NK-92 (cell line): ENCODE data around the gene GPC6.

Source experiments
- DNase-seq: peaks from one replicate; lab custom pipeline; 2025; ENCODE audit not compliant: unreplicated experiment; lab: John Stamatoyannopoulos, UW

The GPC6 gene

DNA sequence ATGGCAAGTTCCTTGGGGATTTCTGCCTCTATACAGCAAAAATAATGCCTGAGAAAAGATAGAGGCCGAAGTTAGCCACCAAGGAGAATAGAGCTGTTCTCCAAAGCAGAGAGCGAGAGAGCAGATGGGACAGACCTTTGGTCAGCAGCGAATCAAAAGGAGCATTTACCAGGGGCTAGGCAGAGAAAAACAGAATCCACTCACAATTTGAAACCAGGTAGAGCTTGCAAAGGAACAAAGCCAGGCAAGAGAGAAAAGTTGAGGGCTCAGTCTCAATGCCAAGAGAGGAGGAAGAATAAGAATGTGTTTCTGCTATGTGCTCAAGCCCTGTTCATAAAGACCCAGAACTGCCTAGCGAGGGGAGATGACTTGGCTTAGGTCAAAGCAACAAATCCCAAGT, 1140.1 kb downstream of the GPC6 start:
- no peak for DNase-seq

DNA sequence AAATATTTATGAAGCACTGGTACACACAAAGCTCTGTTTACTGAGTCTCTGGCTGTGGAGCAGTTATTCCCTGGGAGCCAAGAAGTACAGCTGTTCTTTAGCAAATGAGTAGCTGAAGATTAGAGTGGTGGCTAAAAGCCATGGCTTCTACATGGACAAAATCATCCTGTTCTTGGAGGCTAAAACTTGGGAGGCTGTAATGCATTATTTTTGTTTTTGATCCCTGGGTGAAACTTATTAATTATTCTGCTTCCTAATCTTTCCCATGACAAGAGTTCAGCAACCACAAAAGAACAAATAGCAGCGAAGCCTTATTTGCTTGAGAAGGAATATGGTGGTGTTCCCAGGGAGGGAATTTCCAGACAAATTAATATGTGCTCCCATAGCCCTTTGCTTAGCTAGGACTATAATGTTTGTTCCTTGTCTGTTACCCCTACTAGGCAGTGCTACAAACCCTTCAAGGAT, 1143.4 kb downstream of the GPC6 start:
- no peak for DNase-seq

DNA sequence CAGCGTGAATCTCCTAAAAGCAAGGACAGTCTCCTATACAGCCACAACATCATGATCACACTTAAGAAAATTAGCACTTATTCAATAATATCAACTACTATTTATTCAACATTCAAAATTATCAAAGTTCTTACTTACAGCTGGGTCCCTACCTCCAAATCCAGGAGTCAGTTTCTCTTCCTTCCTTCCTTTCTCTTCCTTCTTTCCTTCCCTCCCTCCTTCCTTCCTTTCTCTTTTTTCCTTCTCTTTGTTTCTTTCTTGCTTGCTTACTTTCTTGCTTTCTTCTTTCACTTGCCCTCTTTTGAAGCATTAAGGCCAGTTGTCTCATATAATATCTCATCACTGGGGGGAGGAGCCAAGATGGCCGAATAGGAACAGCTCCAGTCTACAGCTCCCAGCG, 1145.2 kb downstream of the GPC6 start:
- no peak for DNase-seq

DNA sequence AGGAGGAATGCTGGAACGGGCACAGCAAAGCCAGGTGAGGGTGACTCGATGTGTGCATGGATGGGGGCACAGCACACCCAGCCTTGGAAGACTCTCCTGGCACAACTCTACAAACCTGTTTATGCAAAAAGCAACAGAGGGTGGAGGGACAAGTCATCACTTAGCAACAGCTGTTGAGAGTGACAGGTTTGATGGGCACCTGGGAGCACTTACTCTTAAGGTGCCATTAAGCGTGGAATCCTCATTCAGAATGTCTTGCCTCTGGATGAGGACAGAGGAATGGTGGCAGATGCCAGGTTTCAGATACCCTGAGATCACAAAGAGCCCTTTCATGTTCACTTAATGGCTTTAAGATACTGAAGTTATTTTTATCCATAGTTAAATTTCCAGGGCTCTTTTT, 1155.9 kb downstream of the GPC6 start:
- DNase-seq = no peak

DNA sequence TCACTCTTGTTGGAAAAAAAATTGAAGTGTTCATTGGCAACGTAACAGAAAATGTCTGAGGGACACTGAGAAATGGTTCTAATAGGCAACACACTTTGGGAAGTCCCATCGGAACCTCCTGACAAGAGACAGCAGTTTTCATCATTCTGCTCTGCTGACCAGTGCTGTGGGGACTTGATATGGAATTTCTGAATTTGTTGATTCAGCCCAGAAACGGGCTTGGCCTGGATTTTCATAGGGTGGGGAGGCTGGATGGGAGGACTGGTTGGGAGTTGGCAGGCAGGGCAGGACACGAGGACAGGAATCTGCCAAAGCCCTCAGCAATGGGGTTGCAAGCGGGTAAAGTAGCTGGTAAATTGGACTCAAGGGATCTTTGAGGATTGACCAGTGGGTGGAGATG, 1156.4 kb downstream of the GPC6 start:
- DNase-seq = no peak

DNA sequence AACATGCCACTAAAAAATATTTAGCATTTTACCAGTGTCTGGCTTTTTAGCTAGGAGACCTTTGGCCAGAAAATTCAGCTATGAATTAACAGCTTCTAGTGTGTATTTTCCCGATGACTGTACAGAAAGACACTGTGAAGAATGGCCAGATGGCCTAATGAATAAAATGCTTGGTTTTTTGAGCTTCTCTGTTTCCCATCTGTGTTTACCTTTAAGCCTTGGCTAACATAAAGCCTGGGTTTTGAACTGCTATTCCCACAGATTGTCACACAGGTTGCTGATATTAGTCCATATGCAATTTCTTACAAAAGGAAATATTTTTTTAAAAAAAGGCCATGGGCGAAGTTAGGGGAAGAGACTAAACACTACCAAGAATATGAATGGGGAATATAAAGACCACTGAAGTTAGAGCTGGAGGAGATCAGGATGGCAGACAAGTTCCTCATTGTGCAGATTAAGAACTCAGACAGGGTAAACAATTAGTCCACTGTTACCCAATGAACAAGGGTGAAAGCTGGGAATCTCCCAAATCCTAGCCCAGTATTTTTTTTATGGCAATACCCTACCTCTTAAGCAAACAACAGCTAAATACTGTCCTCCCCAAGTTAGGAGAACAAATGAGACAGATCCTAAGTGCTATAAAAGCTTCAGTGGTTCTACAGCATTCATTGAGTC, 1157.8 kb downstream of the GPC6 start:
- no peak for DNase-seq

DNA sequence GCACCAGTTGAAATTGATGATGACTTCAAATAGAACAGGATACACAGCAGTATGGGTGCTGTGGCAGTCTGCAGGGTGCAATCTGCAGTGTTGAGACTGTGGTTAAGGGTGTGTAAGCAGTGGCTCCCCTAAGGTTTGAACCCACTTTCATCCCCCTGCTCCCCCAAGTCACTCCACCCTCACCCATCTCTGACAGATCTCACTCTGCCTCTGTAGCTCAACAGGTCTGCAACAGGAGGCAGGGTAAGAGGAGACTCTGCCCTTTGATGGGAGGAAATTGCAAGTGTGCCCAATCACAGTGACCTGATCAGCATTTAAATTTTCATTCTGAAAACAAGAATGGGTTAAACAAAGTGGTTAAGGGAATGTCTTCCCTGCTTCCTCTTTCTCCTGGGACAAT, 1160.4 kb downstream of the GPC6 start:
- no peak for DNase-seq

DNA sequence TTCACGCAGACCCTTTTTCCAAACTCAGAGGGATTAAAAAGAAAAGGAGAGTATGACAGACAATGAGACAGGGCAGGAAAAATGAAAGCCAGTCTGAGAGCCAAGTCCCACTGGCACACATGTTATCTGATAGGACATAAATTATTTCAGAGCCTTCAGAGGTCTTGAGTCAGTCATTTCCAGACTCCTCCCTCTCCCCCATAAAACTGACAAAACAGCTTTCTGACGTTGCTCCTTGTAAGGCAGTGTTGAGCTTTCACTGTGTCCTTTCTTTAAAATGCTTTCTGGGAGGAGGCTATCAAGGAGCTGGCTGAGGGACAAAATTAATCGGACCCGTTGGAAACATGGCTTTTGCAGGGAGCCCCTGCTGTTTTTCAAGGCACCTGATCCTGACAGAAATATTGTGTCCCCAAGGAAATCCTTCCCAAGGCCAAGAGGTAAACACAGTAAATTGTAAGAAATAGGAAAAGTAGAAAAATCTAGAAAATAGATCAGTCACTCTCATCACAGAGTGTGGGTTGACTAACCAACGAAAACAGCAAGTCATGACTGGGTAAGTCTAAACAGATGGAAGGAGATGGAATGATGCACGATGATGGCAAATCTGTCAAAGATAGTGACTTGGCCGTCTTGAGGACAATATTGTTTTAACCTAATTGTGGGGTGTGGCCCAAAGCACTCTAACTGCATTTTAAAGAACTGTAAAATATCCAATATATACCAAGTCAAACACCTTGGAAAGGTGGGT, 1163.2 kb downstream of the GPC6 start:
- no peak for DNase-seq

DNA sequence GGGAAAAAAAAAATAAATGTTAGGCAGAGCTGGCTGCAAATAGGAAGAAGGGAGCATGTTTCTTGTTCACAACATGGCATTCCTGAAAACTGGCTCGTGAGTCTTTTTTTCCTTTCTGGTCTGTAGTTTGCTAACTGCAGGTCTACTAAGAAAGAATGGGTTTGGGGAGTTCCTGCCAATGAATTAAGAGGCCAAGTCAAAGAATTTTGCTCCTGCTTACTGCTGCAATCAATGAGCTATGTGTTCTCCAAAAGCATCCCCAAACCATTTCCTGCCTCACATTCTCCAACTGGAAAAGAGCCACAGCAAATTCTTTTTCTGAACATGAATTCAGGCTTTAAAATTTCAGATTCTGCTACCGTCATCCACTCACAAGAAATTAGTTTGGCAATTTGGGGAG, 1164.3 kb downstream of the GPC6 start:
- DNase-seq = no peak

DNA sequence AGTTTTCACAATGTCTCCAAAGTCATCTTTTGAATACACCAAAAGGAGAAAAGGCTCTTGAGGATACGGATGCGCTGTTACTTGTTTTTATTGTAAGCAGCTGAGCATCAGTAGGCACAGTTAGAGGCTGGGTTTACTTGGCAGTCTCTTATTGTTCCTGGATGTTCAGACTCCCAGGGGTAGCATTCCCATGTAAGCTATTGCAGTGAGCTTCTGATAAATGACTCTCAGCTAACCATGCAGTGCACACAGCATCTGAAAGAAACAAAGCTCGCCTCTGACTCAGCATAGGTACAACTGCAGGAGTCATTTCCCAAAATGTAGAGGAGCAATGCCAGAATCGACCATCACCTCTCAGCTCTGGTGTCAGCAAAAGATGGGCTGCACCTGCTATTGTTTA, 1168.1 kb downstream of the GPC6 start:
- no peak for DNase-seq

DNA sequence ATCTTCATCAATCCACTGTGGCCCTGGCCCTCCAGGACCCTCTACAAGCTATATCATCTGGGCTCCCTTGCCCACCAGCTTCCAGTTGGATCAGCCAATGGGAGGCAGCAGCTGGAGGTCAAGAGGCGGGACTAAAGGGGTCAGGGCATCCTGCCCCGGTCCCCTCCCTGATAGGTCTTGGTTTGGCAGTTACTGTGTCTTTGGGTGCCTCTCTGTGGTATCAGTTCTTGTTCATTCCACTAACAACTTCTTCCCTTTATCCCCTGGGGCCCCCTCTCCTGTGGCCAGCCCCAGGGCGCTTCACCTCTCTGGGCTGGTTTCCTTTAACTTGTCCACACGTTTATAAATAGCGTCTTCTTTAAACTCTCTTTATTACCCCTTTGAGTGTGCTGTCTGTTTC, 1169.3 kb downstream of the GPC6 start:
- no peak for DNase-seq

DNA sequence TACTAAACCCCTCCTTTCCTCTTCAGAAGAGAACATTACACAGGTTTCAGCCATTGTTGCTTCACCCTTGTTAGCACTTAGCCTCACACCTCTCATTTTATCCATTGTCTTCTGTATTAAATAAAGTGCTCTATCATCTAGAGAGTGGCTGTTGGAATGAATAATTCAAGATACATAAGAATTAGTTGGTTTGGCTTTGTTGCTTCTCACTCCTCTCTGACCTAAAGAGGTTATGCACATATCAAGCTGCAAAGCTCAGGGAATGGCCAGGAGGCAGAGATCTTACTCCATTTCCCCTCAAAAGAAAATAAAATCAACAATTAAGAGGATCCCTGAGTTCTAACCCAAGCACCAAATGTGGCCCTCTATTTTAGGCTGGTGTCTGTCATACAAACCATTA, 1173.2 kb downstream of the GPC6 start:
- no peak for DNase-seq

DNA sequence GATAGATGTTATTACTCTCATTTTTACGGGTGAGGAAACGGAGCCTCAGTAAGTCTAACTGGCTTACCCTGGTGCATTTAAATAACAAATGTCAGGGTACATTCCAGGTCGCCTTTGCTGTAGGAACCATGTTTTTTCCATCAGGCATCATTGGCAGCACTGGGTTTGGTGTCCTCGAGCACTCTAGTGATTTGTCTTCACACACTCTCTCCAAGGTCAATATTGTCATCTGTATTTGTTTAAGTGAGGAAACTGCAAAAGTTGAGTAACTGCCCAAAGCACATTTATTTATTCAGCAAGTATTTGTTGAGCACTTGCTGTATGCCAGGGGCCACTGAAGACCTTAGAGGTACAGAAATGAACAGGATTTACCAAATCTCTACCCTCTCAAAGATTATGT, 1174.3 kb downstream of the GPC6 start:
- DNase-seq = no peak

DNA sequence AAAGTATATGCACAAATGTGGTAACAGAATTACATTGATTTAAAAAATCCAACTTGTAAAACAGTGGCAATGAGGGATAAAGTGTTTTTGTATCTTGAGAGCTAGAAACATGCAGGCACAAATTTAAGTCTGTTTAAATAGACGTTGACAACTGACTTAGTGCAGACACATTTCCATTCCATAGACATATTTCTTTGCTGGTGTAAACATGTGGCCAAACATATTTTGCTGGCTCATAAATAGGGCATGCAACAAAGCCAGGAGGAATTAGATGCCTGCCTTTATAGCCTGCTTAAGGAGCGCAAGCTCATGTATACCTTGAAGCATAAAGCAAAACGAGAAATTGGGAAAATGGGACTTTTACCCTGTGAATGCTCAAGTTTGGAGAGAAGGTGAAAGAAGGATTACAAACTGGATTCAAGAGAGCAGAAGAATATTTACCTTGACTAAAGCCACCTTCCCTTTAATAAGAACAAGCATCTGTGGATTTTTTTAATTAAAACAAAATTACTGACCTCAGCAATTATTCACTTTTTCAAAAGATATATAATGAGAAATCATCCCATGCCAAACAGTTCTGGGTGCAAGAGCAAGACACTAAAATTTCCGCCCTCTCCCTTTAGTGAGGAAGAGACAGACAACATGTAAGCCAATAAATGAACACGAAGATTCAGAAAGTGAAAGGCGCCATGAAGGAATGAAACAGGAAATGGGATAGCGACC, 1181.9 kb downstream of the GPC6 start:
- DNase-seq = no peak

DNA sequence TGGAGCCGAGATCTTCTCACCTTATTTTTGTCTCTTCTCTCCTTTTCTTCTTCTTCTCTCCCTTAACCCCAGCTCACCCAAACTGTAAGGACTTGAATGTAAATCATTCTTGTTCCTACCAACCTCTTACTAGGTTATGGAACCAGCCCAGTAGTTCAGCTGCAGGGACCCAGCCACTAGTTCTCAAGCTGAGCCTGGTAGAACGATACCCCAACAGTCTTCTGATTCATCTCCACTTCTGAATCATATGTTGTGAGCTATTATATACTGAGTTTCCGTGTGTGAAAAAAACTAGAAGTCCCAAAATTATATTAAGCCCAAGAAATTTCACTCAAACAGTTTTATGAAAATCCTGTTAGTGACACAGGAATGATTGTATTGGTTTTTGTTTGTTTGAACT, 1185.1 kb downstream of the GPC6 start:
- no peak for DNase-seq

DNA sequence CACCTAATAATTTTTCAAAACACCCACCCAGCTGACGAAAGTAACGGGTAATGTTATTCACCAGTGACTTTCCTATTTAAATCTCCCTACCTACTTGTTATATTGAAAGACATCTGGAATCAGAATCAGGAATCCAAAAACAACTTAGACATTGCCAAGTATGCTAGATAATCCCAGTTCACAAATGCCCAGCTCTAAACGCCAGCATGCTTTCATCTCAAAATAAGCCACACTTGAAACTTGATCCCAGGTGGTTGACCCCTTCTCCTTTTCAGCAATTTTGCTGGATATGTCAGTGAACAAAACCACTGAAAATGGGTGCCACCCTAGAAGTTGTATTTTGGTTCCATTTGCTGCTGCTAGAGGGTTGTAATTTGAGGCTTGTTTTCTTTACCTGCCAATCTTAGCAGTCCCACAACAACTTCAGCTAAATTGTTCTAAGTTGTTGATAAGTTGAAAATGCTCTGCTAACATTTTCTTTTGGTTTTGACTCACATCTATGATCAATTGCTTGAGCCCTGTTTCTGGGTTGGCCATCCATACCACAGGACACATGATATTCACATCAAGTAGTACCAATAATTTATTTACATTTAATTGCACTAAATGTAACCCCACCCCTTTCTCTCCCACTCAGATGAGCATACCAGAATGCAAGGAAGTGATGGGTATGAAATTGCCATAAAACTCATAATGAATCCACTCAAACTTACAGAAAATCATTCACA, 1186.4 kb downstream of the GPC6 start:
- no peak for DNase-seq

DNA sequence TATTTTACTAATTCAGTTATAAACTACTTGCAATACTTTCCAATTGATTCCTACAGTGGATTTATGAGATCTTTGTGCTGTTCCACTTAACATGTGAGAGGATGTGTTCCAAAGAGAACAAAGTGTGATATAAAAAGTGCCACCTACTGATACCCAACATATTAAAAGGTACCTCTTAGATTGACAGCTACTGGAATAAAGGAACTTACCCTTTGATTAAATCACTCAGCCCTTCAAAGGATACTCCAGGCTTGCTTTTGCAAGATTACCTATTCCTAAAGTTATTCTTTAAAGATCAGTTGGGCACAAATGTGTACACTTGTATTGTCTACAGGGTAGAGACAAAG, 1187.0 kb downstream of the GPC6 start:
- no peak for DNase-seq

DNA sequence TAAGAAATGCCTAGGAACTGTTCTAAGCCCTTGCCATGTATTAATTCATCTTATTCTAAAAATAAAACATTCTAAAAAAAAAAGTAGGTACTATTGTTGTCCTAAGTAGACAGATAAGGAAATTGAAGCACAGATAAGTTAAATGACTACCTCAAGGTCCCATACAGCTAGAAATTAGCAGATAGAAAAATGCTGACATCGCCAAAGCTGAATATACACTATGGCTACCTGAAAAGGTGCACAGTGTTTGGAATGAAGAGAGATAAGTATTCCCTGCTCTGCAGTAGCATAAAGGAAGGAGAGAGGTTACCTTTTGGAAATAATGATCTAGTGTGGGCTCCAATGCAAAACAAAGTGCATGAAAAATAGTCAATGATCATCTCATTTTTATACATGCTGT, 1187.5 kb downstream of the GPC6 start:
- no peak for DNase-seq

DNA sequence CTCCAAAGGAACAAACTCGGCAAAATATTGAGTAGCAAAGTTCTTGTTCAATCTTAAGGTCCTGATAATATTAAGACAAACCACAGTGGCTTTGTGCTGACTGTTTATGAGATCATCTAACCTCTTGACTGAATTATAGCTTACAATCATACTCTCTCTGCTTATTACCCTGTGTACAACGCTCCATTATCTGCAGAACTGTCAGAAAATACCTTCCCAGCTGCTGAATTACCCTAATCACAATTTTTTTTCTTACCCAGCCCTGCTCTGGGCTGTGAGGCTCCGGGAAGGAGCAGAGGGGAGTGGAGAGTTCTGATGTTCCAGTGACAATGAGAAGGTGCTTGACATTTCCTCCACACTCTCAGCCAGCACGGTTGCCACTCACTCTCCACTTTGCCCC, 1188.1 kb downstream of the GPC6 start:
- DNase-seq = no peak

DNA sequence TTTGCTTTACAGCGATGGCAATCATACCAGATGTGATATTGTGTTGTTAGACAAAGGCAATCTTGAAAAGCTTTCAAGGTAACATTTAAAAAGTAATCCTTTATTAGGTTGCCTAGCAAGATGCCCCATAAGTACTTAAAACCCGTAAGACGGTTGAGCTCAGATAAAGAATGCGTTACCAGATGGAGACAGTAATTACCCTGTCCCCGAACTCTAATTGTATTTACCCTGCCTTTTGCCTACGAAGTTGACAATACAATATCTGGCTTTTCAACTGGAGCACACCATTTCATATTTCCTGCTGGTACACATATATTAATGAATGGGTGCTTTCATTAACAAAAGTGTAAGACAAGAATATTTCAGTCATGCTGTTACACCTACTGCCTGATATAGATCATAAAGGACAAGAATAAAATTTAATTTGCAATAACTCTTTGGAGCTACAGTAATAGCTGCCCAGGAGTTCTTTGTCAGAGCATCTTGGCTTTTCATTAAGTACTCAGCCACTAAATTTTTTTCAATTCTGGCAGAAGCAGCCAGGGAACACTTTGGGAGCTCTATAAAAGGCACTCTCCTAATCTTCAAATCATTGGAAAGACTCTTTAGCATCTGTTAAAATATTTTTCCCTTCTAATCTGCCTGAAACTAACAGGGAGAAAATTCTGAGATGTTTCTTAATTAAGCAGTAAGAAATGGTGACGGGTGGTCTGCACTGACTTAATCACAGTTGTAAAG, 1189.1 kb downstream of the GPC6 start:
- DNase-seq = no peak
